ENCODE results near the gene LAMTOR4.

DNA sequence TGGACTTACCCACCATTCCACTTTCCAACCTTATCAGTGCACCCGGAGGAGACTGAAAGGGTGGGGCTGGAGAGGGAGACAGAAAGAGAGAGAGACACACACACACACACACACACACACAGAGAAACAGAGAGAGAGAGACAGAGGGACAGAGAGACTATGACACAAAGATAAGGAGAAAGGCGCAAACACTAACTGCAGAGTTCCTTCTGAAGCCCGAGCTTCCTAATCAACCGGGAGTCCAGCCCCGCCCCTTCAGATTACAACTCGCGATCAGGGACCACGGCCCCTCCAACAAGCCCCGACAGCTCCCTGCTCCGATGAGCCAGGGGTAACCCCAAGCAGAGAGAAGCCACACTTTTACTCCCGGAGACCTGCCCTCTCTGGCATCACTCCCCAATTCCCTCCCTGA is 19.2 kb downstream of the LAMTOR4 start:
- TF ChIP-seq, protein P1, sequence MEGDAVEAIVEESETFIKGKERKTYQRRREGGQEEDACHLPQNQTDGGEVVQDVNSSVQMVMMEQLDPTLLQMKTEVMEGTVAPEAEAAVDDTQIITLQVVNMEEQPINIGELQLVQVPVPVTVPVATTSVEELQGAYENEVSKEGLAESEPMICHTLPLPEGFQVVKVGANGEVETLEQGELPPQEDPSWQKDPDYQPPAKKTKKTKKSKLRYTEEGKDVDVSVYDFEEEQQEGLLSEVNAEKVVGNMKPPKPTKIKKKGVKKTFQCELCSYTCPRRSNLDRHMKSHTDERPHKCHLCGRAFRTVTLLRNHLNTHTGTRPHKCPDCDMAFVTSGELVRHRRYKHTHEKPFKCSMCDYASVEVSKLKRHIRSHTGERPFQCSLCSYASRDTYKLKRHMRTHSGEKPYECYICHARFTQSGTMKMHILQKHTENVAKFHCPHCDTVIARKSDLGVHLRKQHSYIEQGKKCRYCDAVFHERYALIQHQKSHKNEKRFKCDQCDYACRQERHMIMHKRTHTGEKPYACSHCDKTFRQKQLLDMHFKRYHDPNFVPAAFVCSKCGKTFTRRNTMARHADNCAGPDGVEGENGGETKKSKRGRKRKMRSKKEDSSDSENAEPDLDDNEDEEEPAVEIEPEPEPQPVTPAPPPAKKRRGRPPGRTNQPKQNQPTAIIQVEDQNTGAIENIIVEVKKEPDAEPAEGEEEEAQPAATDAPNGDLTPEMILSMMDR (optimal IDR thresholded peaks at IDR 0.05 in 1 of 3, IDR thresholded peaks at IDR 0.05 in 1 of 3, conservative IDR thresholded peaks at IDR 0.05 in 1 of 3; ENCODE audit: extremely low read depth in 1 of 3, insufficient read depth in 2 of 3, low read length in 3 of 3) = no peak
- TF ChIP-seq EZH2 (IDR thresholded peaks at IDR 0.05; ENCODE audit: low read length) = no peak

All from keratinocyte (primary cell).